HCT116 (cell line): ENCODE results near the gene PTPN7. TPM values are rescaled to one million over a fixed set of nuclear protein-coding genes. Genes with fewer than 3 reads are reported as not detected.
A peak's percentile ranks its signal among the peaks of the same experiment; 100 is the strongest.
"Not testable (repeated sequence)": the region's sequence is repeated elsewhere in the genome, so short reads cannot be mapped to it uniquely, and the experiment has no call there.

Source experiments
- ATAC-seq: fragments of 200-7000 bp; cut with Tn5 transposase; 2 replicates; pipeline ENCODE4 v1.9.1; 2020; ENCODE audit warnings: mild to moderate bottlenecking, moderate library complexity
- BruUV-seq: library from RNA; stranded (reverse); fragments of 400-500 nt; replicated peaks from 2 replicates; lab custom pipeline; 2021; lab: Mats Ljungman, UMichigan
- CTCF ChIA-PET: fragments of 300-600 bp; sonication (Branson Sonifier 250); formaldehyde crosslinking; loops from one replicate; lab custom pipeline; 2021; ENCODE audit warnings: antibody characterized with exemption; lab: Charles Lee
- POLR2A ChIA-PET: fragments of 300-600, 350-600 bp; sonication (Branson Sonifier 250); formaldehyde crosslinking; loops from one replicate; lab custom pipeline; 2021; ENCODE audit warnings: antibody characterized with exemption; lab: Charles Lee
- RAD21 ChIA-PET, 2 experiments: fragments of 300-600 bp; sonication (Branson Sonifier 250); formaldehyde crosslinking; loops; one replicate each; lab custom pipeline; 2023; ENCODE audit warnings: low total read pairs in 2 of 2; ENCODE audit not compliant: uncharacterized antibody in 2 of 2, unreplicated experiment in 2 of 2, low non-redundant PET in 1 of 2; lab: Charles Lee
- DNase-seq: peaks from one replicate; pipeline ENCODE4 v3.0.0-alpha.2; 2010; ENCODE audit warnings: low read depth, low spot score
- H2AFZ ChIP-seq: fragments of 200-600 bp; shearing (Covaris generic), sonication (generic); 2 replicates; pipeline ENCODE4 v1.6.1; 2017; ENCODE audit warnings: low read depth, mixed run types, mixed read lengths, antibody characterized with exemption, low read length; ENCODE audit not compliant: poor library complexity, severe bottlenecking
- H3K27ac ChIP-seq: 2 replicates; pipeline ENCODE4 v1.5.1; 2012; ENCODE audit warnings: low read depth, low read length
- H3K27me3 ChIP-seq: fragments of 200-600 bp; sonication (generic); 2 replicates; pipeline ENCODE4 v1.6.1; 2016; ENCODE audit warnings: mixed run types, low read length, mixed read lengths; ENCODE audit not compliant: insufficient read depth
- H3K36me3 ChIP-seq, 2 experiments: fragments of 200-500 bp in 1 of 2; fragments of 200-600 bp in 1 of 2; sonication (Bioruptor generic) in 1 of 2; sonication (generic) in 1 of 2; 2 replicates each; pipeline versions ENCODE4 v1.5.1 to v1.6.1; 2014 to 2016; ENCODE audit warnings: low read length in 2 of 2, inconsistent platforms in 1 of 2, mixed read lengths in 1 of 2, mixed run types in 1 of 2; ENCODE audit not compliant: insufficient read depth in 2 of 2, control insufficient read depth in 1 of 2
- H3K4me1 ChIP-seq, 2 experiments: fragments of 200-600 bp in 1 of 2; sonication (generic) in 1 of 2; 2 replicates each; pipeline versions ENCODE4 v1.5.1 to v1.6.1; 2012 to 2017; ENCODE audit warnings: low read length in 2 of 2, inconsistent platforms in 1 of 2, mild to moderate bottlenecking in 1 of 2, mixed read lengths in 1 of 2, mixed run types in 1 of 2, moderate library complexity in 1 of 2; ENCODE audit not compliant: insufficient read depth in 2 of 2, control insufficient read depth in 1 of 2
- H3K4me2 ChIP-seq: fragments of 200-600 bp; sonication (generic); 2 replicates; pipeline ENCODE4 v1.6.1; 2017; ENCODE audit warnings: mixed run types, low read length, mixed read lengths
- H3K4me3 ChIP-seq, 2 experiments: fragments of 200-600 bp in 1 of 2; sonication (generic) in 1 of 2; replicated peaks in 1 of 2; 2 replicates each; pipeline ENCODE4 v1.5.1; 2011 to 2016; ENCODE audit warnings: low read length in 2 of 2, control low read depth in 1 of 2, low read depth in 1 of 2, mild to moderate bottlenecking in 1 of 2, mixed read lengths in 1 of 2, mixed run types in 1 of 2
- H3K79me2 ChIP-seq: fragments of 200-600 bp; sonication (generic); 2 replicates; pipeline ENCODE4 v1.6.1; 2017; ENCODE audit warnings: mild to moderate bottlenecking, mixed run types, low read length, moderate library complexity, mixed read lengths; ENCODE audit not compliant: insufficient read depth
- H3K9ac ChIP-seq: fragments of 200-600 bp; sonication (generic); 2 replicates; pipeline ENCODE4 v1.6.1; 2016; ENCODE audit warnings: low read length, mixed read lengths
- H3K9me2 ChIP-seq: fragments of 200-600 bp; sonication (generic), shearing (Covaris generic); 2 replicates; pipeline ENCODE4 v1.6.1; 2017; ENCODE audit warnings: mixed run types, mild to moderate bottlenecking, moderate library complexity; ENCODE audit not compliant: insufficient read depth
- H3K9me3 ChIP-seq, 2 experiments: fragments of 200-500 bp in 1 of 2; fragments of 200-600 bp in 1 of 2; sonication (Bioruptor generic) in 1 of 2; sonication (generic) in 1 of 2; 2 replicates each; pipeline ENCODE4 v1.6.1; 2014 to 2017; ENCODE audit warnings: low read length in 2 of 2, mixed read lengths in 2 of 2, inconsistent platforms in 1 of 2, low read depth in 1 of 2, mild to moderate bottlenecking in 1 of 2, mixed run types in 1 of 2, moderate library complexity in 1 of 2; ENCODE audit not compliant: control insufficient read depth in 1 of 2, insufficient read depth in 1 of 2
- H4K20me1 ChIP-seq: fragments of 200-600 bp; sonication (generic), shearing (Covaris generic); 2 replicates; pipeline ENCODE4 v1.6.1; 2017; ENCODE audit warnings: mixed run types, mild to moderate bottlenecking, moderate library complexity; ENCODE audit not compliant: insufficient read depth
- ATF3 ChIP-seq: IDR thresholded peaks from 2 replicates; pipeline ENCODE4 v1.6.1; 2012
- CTCF ChIP-seq, 3 experiments: fragments of 200-600 bp in 1 of 3; sonication (generic) in 1 of 3; IDR thresholded peaks in 2 of 3; conservative IDR thresholded peaks in 1 of 3; 2 replicates each; pipeline ENCODE4 v1.5.1; 2012 to 2017; ENCODE audit warnings: low read depth in 2 of 3, low read length in 2 of 3, antibody characterized with exemption in 1 of 3, borderline replicate concordance in 1 of 3, control low read depth in 1 of 3, mild to moderate bottlenecking in 1 of 3, mixed read lengths in 1 of 3, mixed run types in 1 of 3, moderate library complexity in 1 of 3; ENCODE audit not compliant: insufficient read depth in 1 of 3
- ELF1 ChIP-seq: IDR thresholded peaks from 2 replicates; pipeline ENCODE4 v1.6.1; 2012; ENCODE audit warnings: low read depth, borderline replicate concordance
- EZH2 ChIP-seq: fragments of 200-600 bp; sonication (generic); IDR thresholded peaks from 2 replicates; pipeline ENCODE4 v1.6.1; 2017; ENCODE audit warnings: antibody characterized with exemption, mixed run types
- JUND ChIP-seq: IDR thresholded peaks from 2 replicates; pipeline ENCODE4 v1.6.1; 2012
- POLR2AphosphoS5 ChIP-seq: IDR thresholded peaks from 2 replicates; pipeline ENCODE4 v1.6.1; 2011; ENCODE audit warnings: mild to moderate bottlenecking, low read depth, low read length, moderate library complexity
- RAD21 ChIP-seq: IDR thresholded peaks from 2 replicates; pipeline ENCODE4 v1.6.1; 2012; ENCODE audit warnings: low read depth, mild to moderate bottlenecking
- REST ChIP-seq: IDR thresholded peaks from 2 replicates; pipeline ENCODE4 v1.6.1; 2012; ENCODE audit warnings: low read depth
- SIN3A ChIP-seq: IDR thresholded peaks from 2 replicates; pipeline ENCODE4 v1.6.1; 2012; ENCODE audit warnings: low read depth
- SRF ChIP-seq: IDR thresholded peaks from 2 replicates; pipeline ENCODE4 v1.6.1; 2012; ENCODE audit warnings: low read depth
- TCF7L2 ChIP-seq: IDR thresholded peaks from 2 replicates; pipeline ENCODE4 v1.7.0; 2011; ENCODE audit warnings: borderline replicate concordance, inconsistent platforms; ENCODE audit not compliant: insufficient read depth, insufficient read length; ENCODE audit errors: extremely low read depth
- YY1 ChIP-seq: IDR thresholded peaks from 2 replicates; pipeline ENCODE4 v1.6.1; 2011; ENCODE audit warnings: low read length, low read depth, moderate library complexity, mild to moderate bottlenecking; ENCODE audit not compliant: insufficient replicate concordance; ENCODE audit errors: extremely low read depth
- ZNF274 ChIP-seq: fragments of 200-500 bp; sonication (Bioruptor generic); IDR thresholded peaks from 2 replicates; pipeline ENCODE4 v1.6.1; 2014; ENCODE audit warnings: mild to moderate bottlenecking, low read depth, low read length, inconsistent platforms
- intact Hi-C: fragments of 100-400 bp; cut with micrococcal nuclease; formaldehyde crosslinking; loops from 2 replicates; pipeline ENCODE4 v1.10.0; 2022
- total RNA-seq: library from RNA; stranded (reverse); gene quantifications from one replicate; pipeline ENCODE4 v1.2.1, GENCODE V29; 2021; ENCODE audit not compliant: unreplicated experiment

PTPN7 gene
- total RNA-seq, 1 experiment from 2014 or later, result 0.76 TPM

GRCh38 chr1:202192770-202193613, 32.6 kb upstream of the PTPN7 start:
- no peak for TF ChIP-seq JUND
- no peak for TF ChIP-seq EZH2
- no peak for TF ChIP-seq POLR2AphosphoS5
- peak; percentile 88 for TF ChIP-seq RAD21
- no peak for TF ChIP-seq TCF7L2
- no peak for TF ChIP-seq ZNF274
- no peak for TF ChIP-seq REST
- TF ChIP-seq SRF, result no peak
- peak; percentile 83 to 96 (median 90) for TF ChIP-seq CTCF (IDR thresholded peaks at IDR 0.05 in 2 of 3, conservative IDR thresholded peaks at IDR 0.05 in 1 of 3; ENCODE audit: borderline replicate concordance in 1 of 3, insufficient read depth in 1 of 3, low read depth in 2 of 3, low read length in 2 of 3)
- no peak for TF ChIP-seq ATF3
- no peak for TF ChIP-seq ELF1
- no peak for TF ChIP-seq YY1
- no peak for TF ChIP-seq SIN3A
- H3K36me3 ChIP-seq, result no peaks in the 10 kb centered on the region
- ChIA-PET POLR2A (no interaction called here), CTCF (interaction anchor here (0.7 to 1.8 kb wide), 16 partner anchors 8 to 527 kb away, joined by 3 to 36 read pairs (median 4); no protein-coding TSS in a partner anchor), RAD21 (interaction anchor here in 1 of 2 experiments (0.8 to 1.3 kb wide), 3 partner anchors 82 to 124 kb away, joined by 3 to 5 read pairs (median 3); no protein-coding TSS in a partner anchor)
- H2AFZ ChIP-seq, result no peak overlapping the region
- H3K79me2 ChIP-seq, result no peaks in the 10 kb centered on the region
- no peaks in the 10 kb centered on the region; the same call in 1 of the 2 replicates for H3K27me3 ChIP-seq
- H4K20me1 ChIP-seq, result no peaks in the 10 kb centered on the region
- no peak overlapping the region for H3K9ac ChIP-seq
- no TSS peak for BruUV-seq
- H3K4me3 ChIP-seq, result no peak overlapping the region
- no peaks in the 10 kb centered on the region for H3K9me3 ChIP-seq
- no peaks in the 10 kb centered on the region for H3K4me1 ChIP-seq
- DNase-seq, result no peak
- ATAC-seq, result peak; percentile 67
- intact Hi-C loops, result loop anchor here (1.0 to 5.0 kb wide), 2 partner anchors 44 to 122 kb away; no protein-coding TSS in a partner anchor
- H3K9me2 ChIP-seq, result no peaks in the 10 kb centered on the region
- no peak overlapping the region for H3K4me2 ChIP-seq
- no peak overlapping the region for H3K27ac ChIP-seq

GRCh38 chr1:202191391-202191790, 31.0 kb upstream of the PTPN7 start:
- H3K79me2 ChIP-seq, H3K27ac ChIP-seq, H2AFZ ChIP-seq, H3K27me3 ChIP-seq, POLR2A ChIA-PET, RAD21 ChIA-PET, H3K4me3 ChIP-seq, H3K36me3 ChIP-seq, CTCF ChIA-PET, H3K9ac ChIP-seq, DNase-seq, ATAC-seq, H3K9me2 ChIP-seq, H3K4me2 ChIP-seq, H3K9me3 ChIP-seq, H4K20me1 ChIP-seq, BruUV-seq, H3K4me1 ChIP-seq: not testable (repeated sequence)
- intact Hi-C loops, result loop anchor here (5.0 kb wide), 1 partner anchor 46 kb away; no protein-coding TSS in a partner anchor
